ENCODE measurements around the gene OR2T10. TPM values are rescaled to one million over a fixed set of nuclear protein-coding genes. Genes with fewer than 3 reads are reported as not detected.
A peak's percentile ranks its signal among the peaks of the same experiment; 100 is the strongest.
"Not testable (repeated sequence)": the region's sequence is repeated elsewhere in the genome, so short reads cannot be mapped to it uniquely, and the experiment has no call there.

OR2T10 gene
- total and polyA plus RNA-seq, 4 experiments from 2014 or later: not detected

- H3K4me3 Mint-ChIP-seq; CTCF ChIA-PET (ENCODE audit: partially characterized antibody); H3K36me3 ChIP-seq (ENCODE audit: insufficient read depth, low read length); H3K27ac ChIP-seq (ENCODE audit: low read depth, low read length); H3K4me3 ChIP-seq (ENCODE audit: low read length in 2 of 2); H3K9me3 ChIP-seq (ENCODE audit: control insufficient read depth in 1 of 2, low read length in 2 of 2); H3K4me1 ChIP-seq (ENCODE audit: insufficient read depth, low read length); intact Hi-C loops (cut with micrococcal nuclease); H3K27ac Mint-ChIP-seq; POLR2A ChIA-PET (ENCODE audit: partially characterized antibody); H3K27me3 ChIP-seq (ENCODE audit: insufficient read depth, low read length); H3K36me3 Mint-ChIP-seq; H3K27me3 Mint-ChIP-seq; DNase-seq; H3K9me3 Mint-ChIP-seq; H3K4me1 Mint-ChIP-seq: not testable (repeated sequence)
Observed at GRCh38 chr1:248573856-248574255, 23.6 kb downstream of the OR2T10 start.

- H3K9me3 Mint-ChIP-seq; H3K27ac Mint-ChIP-seq; H3K4me1 Mint-ChIP-seq; intact Hi-C loops (cut with micrococcal nuclease); H3K9me3 ChIP-seq (ENCODE audit: control insufficient read depth in 1 of 2, low read length in 2 of 2); H3K27ac ChIP-seq (ENCODE audit: low read depth, low read length); CTCF ChIA-PET (ENCODE audit: partially characterized antibody); H3K36me3 Mint-ChIP-seq; H3K27me3 ChIP-seq (ENCODE audit: insufficient read depth, low read length); H3K4me3 ChIP-seq (ENCODE audit: low read length in 2 of 2); POLR2A ChIA-PET (ENCODE audit: partially characterized antibody); H3K4me1 ChIP-seq (ENCODE audit: insufficient read depth, low read length); H3K27me3 Mint-ChIP-seq; H3K4me3 Mint-ChIP-seq; DNase-seq; H3K36me3 ChIP-seq (ENCODE audit: insufficient read depth, low read length): not testable (repeated sequence)
Observed at GRCh38 chr1:248572049-248572448, 25.5 kb downstream of the OR2T10 start.

GRCh38 chr1:248570811-248571210, 26.7 kb downstream of the OR2T10 start:
- peaks cover 6 to 13% (median 7%) of the 10 kb centered on the region in 4 donors for H3K4me1 Mint-ChIP-seq
- H3K36me3 ChIP-seq (ENCODE audit: insufficient read depth, low read length); H3K4me1 ChIP-seq (ENCODE audit: insufficient read depth, low read length); H3K36me3 Mint-ChIP-seq; CTCF ChIA-PET (ENCODE audit: partially characterized antibody); H3K27me3 ChIP-seq (ENCODE audit: insufficient read depth, low read length); intact Hi-C loops (cut with micrococcal nuclease); H3K27me3 Mint-ChIP-seq; H3K9me3 ChIP-seq (ENCODE audit: control insufficient read depth in 1 of 2, low read length in 2 of 2); H3K27ac ChIP-seq (ENCODE audit: low read depth, low read length); H3K4me3 ChIP-seq (ENCODE audit: low read length in 2 of 2); DNase-seq; POLR2A ChIA-PET (ENCODE audit: partially characterized antibody); H3K9me3 Mint-ChIP-seq: not testable (repeated sequence)
- peak overlapping the region in 3 of 8 donors; percentile 10 to 20 (median 13) for H3K4me3 Mint-ChIP-seq
- H3K27ac Mint-ChIP-seq: peak overlapping the region in 1 of 7 donors; percentile 58

GRCh38 chr1:248569049-248569448, 28.5 kb downstream of the OR2T10 start:
- H3K9me3 Mint-ChIP-seq; H3K27me3 ChIP-seq (ENCODE audit: insufficient read depth, low read length); POLR2A ChIA-PET (ENCODE audit: partially characterized antibody); H3K27ac ChIP-seq (ENCODE audit: low read depth, low read length); H3K9me3 ChIP-seq (ENCODE audit: control insufficient read depth in 1 of 2, low read length in 2 of 2); H3K36me3 Mint-ChIP-seq; intact Hi-C loops (cut with micrococcal nuclease); H3K4me3 Mint-ChIP-seq; H3K27me3 Mint-ChIP-seq; CTCF ChIA-PET (ENCODE audit: partially characterized antibody); H3K4me1 ChIP-seq (ENCODE audit: insufficient read depth, low read length); H3K36me3 ChIP-seq (ENCODE audit: insufficient read depth, low read length); DNase-seq; H3K4me3 ChIP-seq (ENCODE audit: low read length in 2 of 2): not testable (repeated sequence)
- Mint-ChIP-seq H3K4me1 (peaks cover 10 to 18% (median 11%) of the 10 kb centered on the region in 4 donors), H3K27ac (peak overlapping the region in 1 of 7 donors; percentile 35)

- peak; percentile 5 to 44 (median 42) for DNase-seq
- H3K36me3 Mint-ChIP-seq; H3K27me3 Mint-ChIP-seq; H3K4me1 ChIP-seq (ENCODE audit: insufficient read depth, low read length); H3K9me3 Mint-ChIP-seq; H3K27me3 ChIP-seq (ENCODE audit: insufficient read depth, low read length); H3K36me3 ChIP-seq (ENCODE audit: insufficient read depth, low read length); H3K9me3 ChIP-seq (ENCODE audit: control insufficient read depth in 1 of 2, low read length in 2 of 2); CTCF ChIA-PET (ENCODE audit: partially characterized antibody); intact Hi-C loops (cut with micrococcal nuclease); POLR2A ChIA-PET (ENCODE audit: partially characterized antibody): not testable (repeated sequence)
- peak overlapping the region; percentile 83 to 95 (median 92) for H3K4me3 Mint-ChIP-seq
- peak overlapping the region in 1 of 2 donors; percentile 15 for H3K4me3 ChIP-seq (ENCODE audit: low read length in 2 of 2)
- H3K27ac Mint-ChIP-seq: peak overlapping the region; percentile 84 to 96 (median 94)
- peak overlapping the region; percentile 38 for H3K27ac ChIP-seq (ENCODE audit: low read depth, low read length)
- peaks cover 8 to 16% (median 11%) of the 10 kb centered on the region in 4 donors for H3K4me1 Mint-ChIP-seq
Observed at GRCh38 chr1:248565530-248566373, 31.7 kb downstream of the OR2T10 start.

GRCh38 chr1:248562672-248563071, 34.8 kb downstream of the OR2T10 start, which contains the start of gene OR2T29:
TSS of gene OR2T29 (minus strand) at chr1:248562772. CDS start at chr1:248559491, 3,281 bp downstream.
- DNase-seq; H3K9me3 ChIP-seq (ENCODE audit: control insufficient read depth in 1 of 2, low read length in 2 of 2); POLR2A ChIA-PET (ENCODE audit: partially characterized antibody); H3K4me3 ChIP-seq (ENCODE audit: low read length in 2 of 2); H3K4me3 Mint-ChIP-seq; H3K27ac ChIP-seq (ENCODE audit: low read depth, low read length); H3K36me3 ChIP-seq (ENCODE audit: insufficient read depth, low read length); H3K27me3 ChIP-seq (ENCODE audit: insufficient read depth, low read length); intact Hi-C loops (cut with micrococcal nuclease); H3K27ac Mint-ChIP-seq; H3K36me3 Mint-ChIP-seq; H3K4me1 ChIP-seq (ENCODE audit: insufficient read depth, low read length); CTCF ChIA-PET (ENCODE audit: partially characterized antibody); H3K9me3 Mint-ChIP-seq; H3K27me3 Mint-ChIP-seq: not testable (repeated sequence)
- peaks cover 7 to 12% (median 10%) of the 10 kb centered on the region in 4 donors for H3K4me1 Mint-ChIP-seq

GRCh38 chr1:248551027-248551426, 46.5 kb downstream of the OR2T10 start:
- H3K4me3 ChIP-seq (ENCODE audit: low read length in 2 of 2); H3K27me3 ChIP-seq (ENCODE audit: insufficient read depth, low read length); H3K27ac Mint-ChIP-seq; H3K9me3 ChIP-seq (ENCODE audit: control insufficient read depth in 1 of 2, low read length in 2 of 2); H3K4me3 Mint-ChIP-seq; CTCF ChIA-PET (ENCODE audit: partially characterized antibody); H3K36me3 Mint-ChIP-seq; H3K4me1 ChIP-seq (ENCODE audit: insufficient read depth, low read length); H3K36me3 ChIP-seq (ENCODE audit: insufficient read depth, low read length); H3K9me3 Mint-ChIP-seq; DNase-seq; POLR2A ChIA-PET (ENCODE audit: partially characterized antibody); H3K4me1 Mint-ChIP-seq; intact Hi-C loops (cut with micrococcal nuclease); H3K27me3 Mint-ChIP-seq; H3K27ac ChIP-seq (ENCODE audit: low read depth, low read length): not testable (repeated sequence)

All from CD4-positive, alpha-beta memory T cell (primary cell).